Lung (tissue), 13 donors: ENCODE measurements around the gene VCPKMT. TPM values are rescaled to one million over a fixed set of nuclear protein-coding genes. Genes with fewer than 3 reads are reported as not detected.

Experiments
- ATAC-seq: fragments of 200-7000 bp; cut with Tn5 transposase; one replicate; pipeline ENCODE4 v1.9.1; 2020; ENCODE audit warnings: moderate number of reproducible peaks; ENCODE audit not compliant: insufficient read depth, low FRiP score
- DNase-seq, 3 donors: peaks; one replicate each; pipeline ENCODE4 v3.0.0-alpha.2; 2013 to 2017
- H3K27ac ChIP-seq, 2 donors: one replicate each; pipeline ENCODE4 v1.5.1; 2013; ENCODE audit warnings: mild to moderate bottlenecking in 2 of 2, moderate library complexity in 2 of 2, control low read depth in 1 of 2, inconsistent platforms in 1 of 2, low read depth in 1 of 2, low read length in 1 of 2
- H3K27me3 ChIP-seq, 3 donors: one replicate each; pipeline ENCODE4 v1.5.1; 2013; ENCODE audit warnings: low read length in 2 of 3; ENCODE audit not compliant: control insufficient read depth in 3 of 3, insufficient read depth in 3 of 3
- H3K36me3 ChIP-seq, 4 donors: one replicate each; pipeline ENCODE4 v1.5.1; 2013; ENCODE audit warnings: low read length in 4 of 4, mild to moderate bottlenecking in 1 of 4, moderate library complexity in 1 of 4; ENCODE audit not compliant: control insufficient read depth in 4 of 4, insufficient read depth in 4 of 4
- H3K4me1 ChIP-seq, 5 donors: one replicate each; pipeline ENCODE4 v1.5.1; 2013; ENCODE audit warnings: low read length in 5 of 5, mild to moderate bottlenecking in 2 of 5, moderate library complexity in 1 of 5; ENCODE audit not compliant: control insufficient read depth in 5 of 5, insufficient read depth in 5 of 5
- H3K4me3 ChIP-seq: one replicate; pipeline ENCODE4 v1.5.1; 2013; ENCODE audit warnings: mild to moderate bottlenecking, control low read depth, moderate library complexity
- H3K9ac ChIP-seq, 2 donors: one replicate each; pipeline ENCODE4 v1.5.1; 2013; ENCODE audit warnings: low read length in 2 of 2, control low read depth in 1 of 2; ENCODE audit not compliant: insufficient read depth in 1 of 2
- H3K9me3 ChIP-seq, 4 donors: one replicate each; pipeline ENCODE4 v1.5.1; 2013; ENCODE audit warnings: low read length in 3 of 4, mild to moderate bottlenecking in 1 of 4, moderate library complexity in 1 of 4; ENCODE audit not compliant: control insufficient read depth in 4 of 4, insufficient read depth in 3 of 4
- CTCF ChIP-seq: IDR thresholded peaks from 2 replicates; pipeline ENCODE4 v1.5.1; 2012; ENCODE audit warnings: mild to moderate bottlenecking; ENCODE audit errors: control extremely low read depth, extremely low read depth
- WGBS, 2 donors: extraction: QIAGEN DNeasy Blood & Tissue Kit; methylation state at CpG; one replicate each; pipeline ENCODE4 v1.1.7; 2013; 5-methylcytosine and 5-hydroxymethylcytosine counted together
- polyA plus RNA-seq, 2 donors: library from polyadenylated mRNA; stranded (reverse); fragments of 200-250 nt; gene quantifications; one replicate each; pipeline ENCODE4 v1.2.1, GENCODE V29; 2013
- small RNA-seq: library from RNA; depleted of rRNA; stranded (forward); fragments of <200 nt; gene quantifications from one replicate; pipeline ENCODE3, GENCODE V24; 2014; ENCODE audit warnings: low replicate concordance
- total RNA-seq, 2 donors: library from RNA; depleted of rRNA in 1 of 2; stranded (reverse); fragments of >200 nt in 1 of 2; gene quantifications; one replicate each; pipeline ENCODE4 v1.2.1, GENCODE V29; 2014 to 2021
- donor health status: control.
- donor health status: control.
- donor health status: Bipolar disorder and iron deficiency.
- donor health status: healthy.
- donor health status: DM: yes; HTN: yes; CAD: no.

Gene VCPKMT
- total and polyA plus RNA-seq, 4 donors = 5.9 to 17.6 (median 7.7) TPM

GRCh38 chr14:50060871-50061663, 55.3 kb downstream of the VCPKMT start:
- Histone ChIP-seq H3K9me3 (no peaks in the 10 kb centered on the region), H3K27me3 (no peaks in the 10 kb centered on the region), H3K4me1 (peaks cover 0 to 14% (median 5%) of the 10 kb centered on the region in 5 donors), H3K27ac (peak overlapping the region; percentile 62 to 84), H3K36me3 (no peaks in the 10 kb centered on the region), H3K9ac (no peak overlapping the region), H3K4me3 (no peak overlapping the region)
- TF ChIP-seq CTCF = no peak
- peak; percentile 76 for ATAC-seq
- peak; percentile 50 to 75 (median 61) for DNase-seq
- WGBS, 2 donors = 23 to 38% methylated on average over 12 of the region's 12 CpGs

GRCh38 chr14:50059763-50060616, 56.4 kb downstream of the VCPKMT start:
- Histone ChIP-seq H3K36me3 (no peaks in the 10 kb centered on the region), H3K9ac (no peak overlapping the region), H3K9me3 (no peaks in the 10 kb centered on the region), H3K27me3 (no peaks in the 10 kb centered on the region), H3K27ac (peak overlapping the region; percentile 62 to 69), H3K4me1 (peaks cover 0 to 14% (median 7%) of the 10 kb centered on the region in 5 donors), H3K4me3 (no peak overlapping the region)
- DNase-seq (no peak), ATAC-seq (no peak)
- no peak for TF ChIP-seq CTCF
- WGBS, 2 donors = 72 to 78% methylated on average over 13 of the region's 13 CpGs

Small RNAs within 50 kb of the gene (small RNA-seq; reads per million reads assigned to genes)
- gene RF00019 = not detected

Other genes starting within 250 kb of the VCPKMT start
- 10 to 100 TPM; 46.2 to 58.9 TPM for gene ARF6, start 223.5 kb downstream of the VCPKMT start, total RNA-seq
- 10 to 100 TPM; 25.4 to 46.9 TPM for gene ARF6, start 223.5 kb downstream of the VCPKMT start, polyA plus RNA-seq
- gene SOS2, start 115.0 kb upstream of the VCPKMT start, total RNA-seq = 10 to 100 TPM; 25.3 to 57.1 TPM
- 10 to 100 TPM in 1 of 2 donors, 1 to 10 TPM in 1; 6.8 to 13.0 TPM for gene SOS2, start 115.0 kb upstream of the VCPKMT start, polyA plus RNA-seq
- 1 to 10 TPM; 4.6 to 7.0 TPM for gene L2HGDH, start 195.7 kb upstream of the VCPKMT start, total RNA-seq
- 1 to 10 TPM; 1.5 to 2.9 TPM for gene L2HGDH, start 195.7 kb upstream of the VCPKMT start, polyA plus RNA-seq
- 10 to 100 TPM in 1 of 2 donors, 1 to 10 TPM in 1; 9.9 to 19.0 TPM for gene DMAC2L, start 195.8 kb upstream of the VCPKMT start, total RNA-seq
- gene DMAC2L, start 195.8 kb upstream of the VCPKMT start, polyA plus RNA-seq = 10 to 100 TPM; 16.9 to 21.7 TPM